ENCODE results near the gene CTNNBL1. TPM values are rescaled to one million over a fixed set of nuclear protein-coding genes. Genes with fewer than 3 reads are reported as not detected.

CTNNBL1 gene
- total RNA-seq, 1 experiment from 2014 or later, result 55.4 TPM

- DNase-seq (ENCODE audit: low read depth, low spot score) (no peak), ATAC-seq (no peak)
- TF ChIP-seq ZFX (IDR thresholded peaks at IDR 0.05) (no peak), ELF1 (IDR thresholded peaks at IDR 0.05; ENCODE audit: borderline replicate concordance, low read depth) (no peak), REST (IDR thresholded peaks at IDR 0.05; ENCODE audit: low read depth) (no peak), MAX (IDR thresholded peaks at IDR 0.05) (no peak), ZNF274 (IDR thresholded peaks at IDR 0.05; ENCODE audit: low read depth, low read length) (no peak), ATF3 (IDR thresholded peaks at IDR 0.05) (no peak)
- H3K4me2 ChIP-seq (ENCODE audit: low read length), result no peak overlapping the region
- no peaks in the 10 kb centered on the region for H3K9me3 ChIP-seq (ENCODE audit: control insufficient read depth in 1 of 2, insufficient read depth in 1 of 2, low read depth in 1 of 2, low read length in 2 of 2)
- no peaks in the 10 kb centered on the region for H3K79me2 ChIP-seq (ENCODE audit: insufficient read depth, low read length)
- BruUV-seq (replicated peaks), result no TSS peak
- H3K9me2 ChIP-seq (ENCODE audit: insufficient read depth), result no peaks in the 10 kb centered on the region
- ChIA-PET POLR2A (no interaction called here), CTCF (no interaction called here), RAD21 (ENCODE audit: low non-redundant PET in 1 of 2, low total read pairs in 2 of 2, uncharacterized antibody in 2 of 2, unreplicated experiment in 2 of 2) (no interaction called here)
- intact Hi-C loops (cut with micrococcal nuclease), result no loop called here
- H3K9ac ChIP-seq (ENCODE audit: low read length), result no peak overlapping the region
- H2AFZ ChIP-seq (ENCODE audit: low read depth, low read length, poor library complexity, severe bottlenecking), result no peak overlapping the region
- H3K4me1 ChIP-seq (ENCODE audit: control insufficient read depth in 1 of 2, insufficient read depth in 2 of 2, low read length in 2 of 2), result no peaks in the 10 kb centered on the region
- H3K36me3 ChIP-seq (ENCODE audit: control insufficient read depth in 1 of 2, insufficient read depth in 2 of 2, low read length in 2 of 2), result no peaks in the 10 kb centered on the region
- no peak overlapping the region for H3K27ac ChIP-seq (ENCODE audit: low read depth, low read length)
- no peak overlapping the region for H3K4me3 ChIP-seq (replicated peaks in 1 of 2; ENCODE audit: low read depth in 1 of 2, low read length in 2 of 2)
- no peaks in the 10 kb centered on the region for H3K27me3 ChIP-seq (ENCODE audit: insufficient read depth, low read length)
- H4K20me1 ChIP-seq (ENCODE audit: insufficient read depth), result no peaks in the 10 kb centered on the region
Observed at GRCh38 chr20:37838769-37839431, 145.1 kb downstream of the CTNNBL1 start.

All from HCT116 (cell line).